ENCODE results near the gene GNGT1. TPM values are rescaled to one million over a fixed set of nuclear protein-coding genes. Genes with fewer than 3 reads are reported as not detected.
A peak's percentile ranks its signal among the peaks of the same experiment; 100 is the strongest.

Gene GNGT1
- total and polyA plus RNA-seq, 2 donors (not counting 3 experiments of a cell fraction or from before 2014, with no cell fraction given) = not detected

- Histone ChIP-seq H3K9ac (replicated peaks; ENCODE audit: extremely low read depth, insufficient read depth, low read length) (no peak overlapping the region), H3K79me2 (ENCODE audit: control insufficient read depth, insufficient read depth, low read length) (no peaks in the 10 kb centered on the region), H2AFZ (ENCODE audit: low read depth, low read length) (no peak overlapping the region), H3K9me3 (replicated peaks; ENCODE audit: control insufficient read depth, insufficient read depth, low read length) (no peaks in the 10 kb centered on the region), H3K9me1 (replicated peaks; ENCODE audit: control insufficient read depth, extremely low read depth, insufficient read depth, low read length) (no peaks in the 10 kb centered on the region), H3K27ac (ENCODE audit: insufficient read depth, low read depth, low read length) (no peak overlapping the region), H3K36me3 (ENCODE audit: control insufficient read depth in 2 of 2, extremely low read depth in 1 of 2, insufficient read depth in 2 of 2, low read length in 2 of 2) (no peaks in the 10 kb centered on the region), H3K4me1 (ENCODE audit: control insufficient read depth, extremely low read depth, insufficient read depth, low read length) (peaks cover 23% of the 10 kb centered on the region), H4K20me1 (replicated peaks; ENCODE audit: control insufficient read depth, extremely low read depth, insufficient read depth, low read length) (no peaks in the 10 kb centered on the region), H3K4me2 (ENCODE audit: insufficient read depth, low read length) (no peak overlapping the region), H3K27me3 (ENCODE audit: control insufficient read depth in 2 of 2, insufficient read depth in 2 of 2, low read length in 2 of 2) (peaks cover 7 to 8% of the 10 kb centered on the region in 2 experiments), H3K4me3 (replicated peaks in 1 of 3; ENCODE audit: insufficient read depth in 1 of 3, low read depth in 1 of 3, low read length in 3 of 3) (no peak overlapping the region)
- POLR2A ChIA-PET = no interaction called here
- FAIRE-seq = no peak
- TF ChIP-seq MAX (IDR thresholded peaks at IDR 0.05; ENCODE audit: insufficient read depth, insufficient read length) (no peak), POLR2A (IDR thresholded peaks at IDR 0.05; ENCODE audit: low read depth, low read length) (no peak), FOS (IDR thresholded peaks at IDR 0.05; ENCODE audit: borderline replicate concordance, insufficient read depth, low read length) (peak; percentile 30), GATA2 (IDR thresholded peaks at IDR 0.05; ENCODE audit: insufficient read depth, insufficient read length, low read depth, low read length) (peak; percentile 82)
- no TSS peak for BruUV-seq (replicated peaks)
- dilution Hi-C loops (cut with MboI; ENCODE audit: extremely low pct_ligation_motif_present, low sequenced_read_pairs) (no loop called here), intact Hi-C loops (cut with micrococcal nuclease) (loop anchor here (5.0 kb wide), 1 partner anchor 503 kb away; no protein-coding TSS in a partner anchor)
- CTCF ChIA-PET = interaction anchor here (2.6 kb wide), 1 partner anchor 9 kb away, joined by 11 read pairs; no protein-coding TSS in a partner anchor
- DNase-seq (ENCODE audit: low read depth, low spot score) = no peak
Measured at GRCh38 chr7:93894426-93894825, 11.9 kb upstream of the GNGT1 start.

GRCh38 chr7:93894966-93895640 lies 11.3 kb upstream of the GNGT1 start:
- dilution Hi-C loops (cut with MboI; ENCODE audit: extremely low pct_ligation_motif_present, low sequenced_read_pairs) = no loop called here
- no TSS peak for BruUV-seq (replicated peaks)

More at GRCh38 chr7:93894966-93895640, 11.3 kb upstream of the GNGT1 start:
- intact Hi-C loops (cut with micrococcal nuclease) = loop anchor here (5.0 kb wide), 1 partner anchor 502 kb away; no protein-coding TSS in a partner anchor
- TF ChIP-seq JUN (IDR thresholded peaks at IDR 0.05; ENCODE audit: borderline replicate concordance, insufficient read depth, insufficient read length, low read depth) = no peak
- TF ChIP-seq GATA2 (IDR thresholded peaks at IDR 0.05; ENCODE audit: insufficient read depth, insufficient read length, low read depth, low read length) = no peak
- no peak for TF ChIP-seq MYC (IDR thresholded peaks at IDR 0.05; ENCODE audit: low read depth, low read length)
- no peak for TF ChIP-seq CTCF (IDR thresholded peaks at IDR 0.05; ENCODE audit: extremely low read depth in 1 of 2, insufficient read depth in 1 of 2, low read depth in 1 of 2, low read length in 2 of 2)
- no peak for TF ChIP-seq MAX (IDR thresholded peaks at IDR 0.05; ENCODE audit: insufficient read depth, insufficient read length)
- no peak for TF ChIP-seq POLR2AphosphoS5 (IDR thresholded peaks at IDR 0.05; ENCODE audit: insufficient read depth, low read depth, low read length)
- no peak for TF ChIP-seq FOS (IDR thresholded peaks at IDR 0.05; ENCODE audit: borderline replicate concordance, insufficient read depth, low read length)
- no peak for TF ChIP-seq POLR2A (IDR thresholded peaks at IDR 0.05; ENCODE audit: low read depth, low read length)
- TF ChIP-seq EZH2 (IDR thresholded peaks at IDR 0.05; ENCODE audit: borderline replicate concordance, low read depth, low read length, severe bottlenecking) = no peak
- H3K4me2 ChIP-seq (ENCODE audit: insufficient read depth, low read length) = no peak overlapping the region
- ChIA-PET CTCF (interaction anchor here (1.8 kb wide), 1 partner anchor 192 kb away, joined by 9 read pairs; no protein-coding TSS in a partner anchor), POLR2A (no interaction called here)
- no peak overlapping the region for H3K9ac ChIP-seq (replicated peaks; ENCODE audit: extremely low read depth, insufficient read depth, low read length)
- H3K9me1 ChIP-seq (replicated peaks; ENCODE audit: control insufficient read depth, extremely low read depth, insufficient read depth, low read length) = no peaks in the 10 kb centered on the region
- no peaks in the 10 kb centered on the region for H4K20me1 ChIP-seq (replicated peaks; ENCODE audit: control insufficient read depth, extremely low read depth, insufficient read depth, low read length)
- peaks cover 18% of the 10 kb centered on the region for H3K4me1 ChIP-seq (ENCODE audit: control insufficient read depth, extremely low read depth, insufficient read depth, low read length)
- H3K79me2 ChIP-seq (ENCODE audit: control insufficient read depth, insufficient read depth, low read length) = no peaks in the 10 kb centered on the region
- H3K27ac ChIP-seq (ENCODE audit: insufficient read depth, low read depth, low read length) = no peak overlapping the region
- FAIRE-seq = no peak
- DNase-seq (ENCODE audit: low read depth, low spot score) = peak; percentile 41
- H3K27me3 ChIP-seq (ENCODE audit: control insufficient read depth in 2 of 2, insufficient read depth in 2 of 2, low read length in 2 of 2) = peaks cover 7 to 14% of the 10 kb centered on the region in 2 experiments
- H2AFZ ChIP-seq (ENCODE audit: low read depth, low read length) = no peak overlapping the region
- H3K36me3 ChIP-seq (ENCODE audit: control insufficient read depth in 2 of 2, extremely low read depth in 1 of 2, insufficient read depth in 2 of 2, low read length in 2 of 2) = no peaks in the 10 kb centered on the region
- no peak overlapping the region for H3K4me3 ChIP-seq (replicated peaks in 1 of 3; ENCODE audit: insufficient read depth in 1 of 3, low read depth in 1 of 3, low read length in 3 of 3)
- no peaks in the 10 kb centered on the region for H3K9me3 ChIP-seq (replicated peaks; ENCODE audit: control insufficient read depth, insufficient read depth, low read length)

All from endothelial cell of umbilical vein (primary cell).